ENCODE measurements around the gene PPP1R1C.

DNA sequence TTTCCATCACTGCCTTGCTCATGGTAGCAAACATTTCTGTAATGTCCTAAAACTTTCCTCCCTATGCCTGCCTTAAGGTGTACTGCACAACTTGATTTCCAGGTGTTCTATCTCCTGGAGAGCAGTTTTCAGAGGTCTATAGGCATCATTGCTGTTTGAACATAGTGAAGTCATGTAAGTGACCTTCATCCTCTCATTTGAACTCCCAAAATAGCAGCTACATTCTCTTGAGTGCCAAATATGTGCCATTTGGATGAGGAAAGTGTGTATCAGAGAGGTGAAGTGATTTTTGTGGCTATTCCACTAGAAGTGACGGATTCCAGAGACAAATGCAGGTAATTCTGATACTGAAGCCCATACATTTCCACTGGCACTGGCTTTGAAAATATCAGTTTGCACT lies 3.4 kb downstream of the PPP1R1C start:
- TF ChIP-seq, protein P1, sequence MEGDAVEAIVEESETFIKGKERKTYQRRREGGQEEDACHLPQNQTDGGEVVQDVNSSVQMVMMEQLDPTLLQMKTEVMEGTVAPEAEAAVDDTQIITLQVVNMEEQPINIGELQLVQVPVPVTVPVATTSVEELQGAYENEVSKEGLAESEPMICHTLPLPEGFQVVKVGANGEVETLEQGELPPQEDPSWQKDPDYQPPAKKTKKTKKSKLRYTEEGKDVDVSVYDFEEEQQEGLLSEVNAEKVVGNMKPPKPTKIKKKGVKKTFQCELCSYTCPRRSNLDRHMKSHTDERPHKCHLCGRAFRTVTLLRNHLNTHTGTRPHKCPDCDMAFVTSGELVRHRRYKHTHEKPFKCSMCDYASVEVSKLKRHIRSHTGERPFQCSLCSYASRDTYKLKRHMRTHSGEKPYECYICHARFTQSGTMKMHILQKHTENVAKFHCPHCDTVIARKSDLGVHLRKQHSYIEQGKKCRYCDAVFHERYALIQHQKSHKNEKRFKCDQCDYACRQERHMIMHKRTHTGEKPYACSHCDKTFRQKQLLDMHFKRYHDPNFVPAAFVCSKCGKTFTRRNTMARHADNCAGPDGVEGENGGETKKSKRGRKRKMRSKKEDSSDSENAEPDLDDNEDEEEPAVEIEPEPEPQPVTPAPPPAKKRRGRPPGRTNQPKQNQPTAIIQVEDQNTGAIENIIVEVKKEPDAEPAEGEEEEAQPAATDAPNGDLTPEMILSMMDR (IDR thresholded peaks at IDR 0.05; ENCODE audit: insufficient read depth, low read depth, low read length): no peak
- no peak for TF ChIP-seq EZH2 (IDR thresholded peaks at IDR 0.05; ENCODE audit: insufficient read depth, low read length)
